Measurements from ENCODE around the gene MACROD2.
"Not testable (repeated sequence)": the region's sequence is repeated elsewhere in the genome, so short reads cannot be mapped to it uniquely, and the experiment has no call there.

The MACROD2 gene

GRCh38 chr20:15937179-15937578 is 1941.9 kb downstream of the MACROD2 start:
- H3K4me3 ChIP-seq (ENCODE audit: low read depth, low read length) = no peak overlapping the region

DNA sequence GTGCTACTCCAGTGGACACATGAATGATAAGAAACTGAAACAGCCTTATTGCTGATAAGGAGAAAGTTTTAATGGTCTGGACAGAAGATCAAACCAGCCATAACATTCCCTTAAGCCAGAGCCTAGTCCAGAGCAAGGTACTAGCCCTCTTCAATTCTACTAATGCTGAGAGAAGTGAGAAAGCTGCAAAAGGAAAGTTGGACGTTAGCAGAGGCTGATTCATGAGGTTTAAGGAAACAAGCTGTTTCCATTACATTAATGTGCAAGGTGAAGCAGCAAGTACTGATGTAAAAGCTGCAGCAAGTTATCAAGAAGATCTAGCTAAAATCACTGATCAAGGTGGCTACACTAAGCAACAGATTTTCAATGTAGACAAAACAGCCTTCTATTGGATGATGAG is 1943.5 kb downstream of the MACROD2 start:
- no peak overlapping the region for H3K4me3 ChIP-seq (ENCODE audit: low read depth, low read length)

DNA sequence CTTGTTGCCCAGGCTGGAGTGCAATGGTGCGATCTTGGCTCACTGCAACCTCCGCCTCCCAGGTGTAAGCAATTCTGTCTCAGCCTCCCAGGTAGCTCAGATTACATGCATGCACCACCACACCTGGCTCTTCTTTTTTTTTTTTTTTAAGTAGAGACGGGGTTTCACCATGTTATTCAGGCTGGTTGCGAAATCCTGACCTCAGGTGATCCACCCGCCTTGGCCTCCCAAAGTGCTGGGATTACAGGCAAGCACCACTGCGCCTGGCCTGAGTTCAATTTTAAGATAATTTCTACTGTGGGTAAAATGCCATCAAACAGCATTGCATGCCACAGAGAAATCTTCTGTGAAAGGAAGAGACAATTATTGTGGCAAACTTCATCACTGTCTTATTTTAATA is 1944.8 kb downstream of the MACROD2 start:
- H3K4me3 ChIP-seq (ENCODE audit: low read depth, low read length) = no peak overlapping the region

GRCh38 chr20:15942130-15942529 is 1946.8 kb downstream of the MACROD2 start:
- H3K4me3 ChIP-seq (ENCODE audit: low read depth, low read length) = no peak overlapping the region

- no peak overlapping the region for H3K4me3 ChIP-seq (ENCODE audit: low read depth, low read length)
These were observed 1950.0 kb downstream of the MACROD2 start for GRCh38 chr20:15945289-15945688.

DNA sequence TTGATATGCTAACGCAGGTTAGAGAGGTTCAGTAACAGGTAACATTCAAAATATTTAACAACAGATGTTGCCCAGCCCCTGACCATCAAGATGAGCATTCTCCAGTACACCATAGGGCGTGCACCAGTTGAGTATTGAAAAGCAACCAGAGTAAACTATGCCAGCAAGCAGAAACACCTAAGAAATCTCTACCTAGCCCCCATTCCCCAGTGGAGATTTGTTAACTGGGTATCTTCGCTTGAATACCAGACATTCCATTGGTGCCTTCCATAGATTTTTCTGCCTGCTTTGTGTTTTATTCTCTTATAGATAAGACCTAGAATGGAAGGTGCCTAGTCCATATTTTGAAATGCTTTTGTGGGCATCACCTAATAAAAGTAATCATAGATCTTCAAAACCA is 1954.1 kb downstream of the MACROD2 start:
- no peak overlapping the region for H3K4me3 ChIP-seq (ENCODE audit: low read depth, low read length)

- no peak overlapping the region for H3K4me3 ChIP-seq (ENCODE audit: low read depth, low read length)
These were observed 1956.3 kb downstream of the MACROD2 start for GRCh38 chr20:15951658-15952057.

DNA sequence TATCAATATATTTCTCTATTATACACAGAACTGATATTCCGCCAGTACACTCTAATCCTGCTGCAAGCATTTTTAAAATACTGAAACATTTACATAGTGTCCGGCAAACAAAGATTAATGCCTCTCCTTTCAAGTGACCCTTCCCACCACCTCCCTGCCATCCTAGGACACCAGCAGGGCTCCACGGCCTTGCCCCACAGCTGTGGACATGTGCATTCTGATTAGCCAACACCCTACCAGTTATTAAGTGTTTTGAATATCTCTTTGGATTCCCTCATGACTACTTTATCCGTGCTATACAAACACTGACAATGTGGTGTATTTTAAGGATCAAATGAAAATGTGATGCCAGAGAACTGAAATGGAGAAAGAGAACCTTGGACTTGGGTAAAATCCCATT is 1962.8 kb downstream of the MACROD2 start:
- no peak overlapping the region for H3K4me3 ChIP-seq (ENCODE audit: low read depth, low read length)

GRCh38 chr20:15965165-15965564 is 1969.8 kb downstream of the MACROD2 start:
- no peak overlapping the region for H3K4me3 ChIP-seq (ENCODE audit: low read depth, low read length)

- no peak overlapping the region for H3K4me3 ChIP-seq (ENCODE audit: low read depth, low read length)
These were observed 1972.0 kb downstream of the MACROD2 start for GRCh38 chr20:15967334-15967733.

DNA sequence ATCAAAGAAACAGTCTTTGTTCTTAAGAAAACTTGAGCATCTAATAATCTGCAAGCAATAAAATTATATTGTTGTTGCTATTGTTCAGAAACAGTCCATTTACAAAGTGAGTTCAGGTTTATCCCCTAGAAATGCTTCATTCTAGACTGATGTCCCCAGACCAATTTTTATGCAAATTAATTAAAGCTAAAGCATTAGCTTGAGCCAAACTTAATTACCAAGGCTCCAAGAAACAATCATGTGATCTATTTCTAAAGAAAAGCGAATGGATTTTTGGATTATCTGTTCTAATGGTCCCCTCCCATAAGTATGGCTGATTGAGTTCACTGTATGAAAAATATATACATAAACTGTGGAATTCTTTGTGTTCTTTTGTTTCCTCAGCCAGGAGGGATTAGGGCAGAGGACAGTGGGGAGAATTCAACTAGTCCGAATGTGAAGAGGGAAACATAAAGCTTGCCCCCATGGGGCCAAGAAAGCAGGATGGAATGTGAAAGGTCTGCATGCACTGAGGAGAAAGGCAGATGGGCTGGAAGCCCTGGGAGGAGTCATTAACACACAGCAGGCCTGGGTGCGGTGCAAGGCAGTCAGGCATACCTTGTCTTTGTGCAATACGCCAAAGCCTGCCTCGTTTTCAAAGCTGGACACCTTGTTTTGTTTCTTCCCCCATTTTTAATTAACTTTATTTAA is 1980.9 kb downstream of the MACROD2 start:
- no peak overlapping the region for H3K4me3 ChIP-seq (ENCODE audit: low read depth, low read length)

DNA sequence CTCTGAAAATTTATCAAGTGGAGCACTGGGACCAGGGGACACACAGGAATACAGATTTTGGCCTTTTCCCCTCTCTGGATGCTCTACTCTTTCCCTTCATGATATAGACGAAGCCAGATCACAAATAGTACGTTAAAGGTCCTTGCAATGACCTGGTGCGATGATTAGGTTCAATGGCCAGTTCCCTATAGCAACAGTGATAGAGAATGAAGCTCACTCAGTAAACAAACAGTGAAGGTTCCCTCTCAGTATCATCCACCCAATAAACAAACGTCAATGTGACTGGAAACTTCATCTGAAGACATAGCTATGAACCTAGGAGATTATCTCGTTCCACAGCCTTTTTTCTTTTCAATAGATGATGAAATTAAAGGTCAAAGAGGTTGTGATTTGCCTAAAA is 1981.7 kb downstream of the MACROD2 start:
- H3K4me3 ChIP-seq (ENCODE audit: low read depth, low read length) = no peak overlapping the region

DNA sequence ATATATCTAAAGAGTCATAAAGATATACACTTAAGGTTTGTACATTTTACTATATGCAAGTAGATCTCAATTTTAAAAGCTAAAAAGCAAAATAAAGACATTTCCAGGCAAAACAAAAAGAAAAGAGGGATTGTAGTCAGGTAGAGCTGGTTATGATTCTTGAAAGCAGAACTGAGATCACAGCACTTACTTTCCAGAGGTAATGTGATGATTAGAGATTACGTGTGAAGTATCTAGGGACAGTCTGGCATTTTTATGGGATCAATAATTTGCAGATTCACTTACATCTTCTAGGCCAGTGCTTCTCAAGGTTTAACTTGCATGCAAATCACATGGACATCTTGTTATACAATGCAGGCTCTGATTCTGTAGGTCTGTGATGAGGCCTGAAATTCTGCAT is 1982.4 kb downstream of the MACROD2 start:
- no peak overlapping the region for H3K4me3 ChIP-seq (ENCODE audit: low read depth, low read length)

DNA sequence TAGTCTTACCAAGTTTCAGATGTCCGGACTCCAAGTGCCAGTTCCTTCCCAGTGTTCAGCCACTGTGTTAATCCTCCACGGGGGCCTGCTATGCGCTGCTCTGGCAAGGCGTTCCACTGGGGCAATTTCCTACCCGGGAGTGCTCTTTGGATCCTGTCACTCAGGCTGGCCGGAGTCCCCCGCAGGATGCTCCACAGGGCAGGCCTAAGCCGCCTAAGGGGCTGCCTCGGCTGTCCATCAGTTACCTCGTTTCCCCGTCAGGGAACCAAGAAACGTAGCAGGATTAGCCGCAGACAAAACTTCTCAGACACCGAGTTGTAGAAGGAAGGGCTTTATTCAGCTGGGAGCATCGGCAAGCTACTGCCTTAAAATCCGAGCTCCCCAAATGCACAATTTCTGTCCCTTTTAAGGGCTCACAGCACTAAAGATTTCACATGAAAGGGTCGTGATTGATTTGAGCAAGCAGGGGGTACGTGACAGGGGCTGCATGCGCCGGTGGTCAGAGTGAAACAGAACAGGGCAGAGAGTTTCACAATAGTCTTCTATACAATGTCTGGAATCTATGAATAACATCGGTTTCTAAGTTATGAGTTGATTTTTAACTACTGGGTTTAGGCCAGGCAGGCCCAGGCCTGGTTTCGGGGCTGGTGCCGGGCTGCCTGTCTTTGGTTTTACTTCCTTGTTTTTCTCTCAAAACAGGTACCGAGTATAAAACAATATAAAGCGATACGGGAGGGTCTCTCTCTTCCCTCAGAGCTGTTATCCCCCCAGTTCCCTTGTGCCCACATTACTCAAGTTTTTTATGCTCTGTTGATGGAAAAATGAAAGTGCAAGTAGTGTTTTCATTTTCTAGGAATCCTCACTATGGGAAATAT is 1990.4 kb downstream of the MACROD2 start:
- H3K4me3 ChIP-seq (ENCODE audit: low read depth, low read length) = not testable (repeated sequence)

- no peak overlapping the region for H3K4me3 ChIP-seq (ENCODE audit: low read depth, low read length)
These were observed 1991.4 kb downstream of the MACROD2 start for GRCh38 chr20:15986690-15987089.

DNA sequence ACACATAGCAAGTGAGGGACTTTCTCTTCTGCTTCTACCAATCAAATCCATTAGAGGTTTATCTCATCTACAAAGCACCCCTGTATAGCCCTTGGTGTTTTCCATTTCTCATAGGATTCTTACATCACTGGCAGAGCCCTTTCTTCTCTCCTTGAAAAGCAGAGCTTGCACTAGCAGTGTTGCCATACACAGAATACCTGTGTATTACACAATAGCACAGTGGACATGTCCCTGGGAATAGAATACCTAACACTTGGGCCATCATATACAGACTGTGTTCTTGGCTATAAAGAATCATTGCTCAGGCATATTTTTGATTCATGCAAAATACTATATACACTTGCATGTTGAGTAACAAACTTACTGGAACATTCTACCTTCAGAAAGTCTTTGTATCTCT is 1996.0 kb downstream of the MACROD2 start:
- H3K4me3 ChIP-seq (ENCODE audit: low read depth, low read length) = no peak overlapping the region

GRCh38 chr20:15992564-15992963 is 1997.2 kb downstream of the MACROD2 start:
- no peak overlapping the region for H3K4me3 ChIP-seq (ENCODE audit: low read depth, low read length)

GRCh38 chr20:16000112-16000511 is 2004.8 kb downstream of the MACROD2 start:
- H3K4me3 ChIP-seq (ENCODE audit: low read depth, low read length) = no peak overlapping the region

GRCh38 chr20:16001286-16001685 is 2006.0 kb downstream of the MACROD2 start:
- H3K4me3 ChIP-seq (ENCODE audit: low read depth, low read length) = no peak overlapping the region

GRCh38 chr20:16003310-16003709 is 2008.0 kb downstream of the MACROD2 start:
- no peak overlapping the region for H3K4me3 ChIP-seq (ENCODE audit: low read depth, low read length)

GRCh38 chr20:16004108-16004854 is 2009.0 kb downstream of the MACROD2 start:
- H3K4me3 ChIP-seq (ENCODE audit: low read depth, low read length) = no peak overlapping the region

Measured in iPS-11a (cell line).